GM18502 (cell line): ENCODE measurements around the gene RGSL1.
A peak's percentile ranks its signal among the peaks of the same experiment; 100 is the strongest.
"Not testable (repeated sequence)": the region's sequence is repeated elsewhere in the genome, so short reads cannot be mapped to it uniquely, and the experiment has no call there.

ENCODE experiments used
- ATAC-seq: cut with Tn5 transposase; IDR thresholded peaks from one replicate; pipeline ENCODE4 v1.9.1; 2021; ENCODE audit warnings: mild to moderate bottlenecking; ENCODE audit not compliant: unreplicated experiment, poor library complexity

Gene RGSL1

DNA sequence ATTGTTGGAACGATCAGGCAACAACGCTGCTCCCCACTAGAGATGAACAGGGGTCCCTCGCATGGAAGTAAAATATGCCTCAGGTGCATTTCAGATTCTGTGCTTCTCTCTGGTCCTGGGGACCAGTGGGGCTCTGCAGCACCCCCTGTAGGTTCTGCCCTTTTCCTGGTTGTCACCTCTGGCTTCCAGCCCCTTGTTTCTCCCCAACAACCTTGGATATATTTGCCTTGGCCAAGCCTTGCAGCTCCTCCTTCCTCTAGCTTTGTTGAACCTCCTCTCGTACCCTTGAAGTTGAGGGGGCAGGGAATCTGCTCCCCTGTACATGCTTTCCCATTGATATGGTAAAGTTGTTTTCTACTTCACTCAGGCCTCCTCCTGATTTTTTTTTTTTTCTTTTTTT, 5.4 kb upstream of the RGSL1 start:
- ATAC-seq: no peak

DNA sequence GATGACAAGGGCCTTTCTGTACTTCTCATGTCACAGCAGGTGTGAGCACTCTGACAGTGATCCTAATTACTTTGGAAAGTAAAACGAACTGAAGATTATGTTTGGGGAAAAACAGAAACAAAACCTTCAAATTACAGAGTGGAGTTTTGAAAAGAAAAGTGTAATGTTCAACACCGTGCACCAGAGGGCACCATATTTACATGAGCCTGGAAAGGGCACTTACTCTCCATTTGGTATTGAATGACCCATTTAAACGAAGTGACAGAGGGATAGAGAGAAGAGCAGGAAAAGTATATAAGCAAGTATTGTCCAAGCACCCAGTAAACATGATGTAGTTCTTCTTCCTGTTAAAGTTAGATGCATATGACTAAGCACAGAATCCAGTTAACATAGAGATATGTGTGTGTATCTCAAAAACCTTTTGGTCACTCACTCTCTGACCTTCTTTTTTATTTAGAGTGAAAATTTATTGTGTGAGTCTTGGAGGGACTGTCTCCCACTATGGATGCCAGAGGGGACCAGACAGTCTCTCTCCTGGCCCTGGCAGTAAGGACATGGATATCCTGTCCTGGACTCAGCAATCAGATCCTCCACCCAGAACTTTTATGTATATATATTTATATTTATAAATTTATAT, 3.8 kb upstream of the RGSL1 start:
- ATAC-seq: peak; percentile 62

DNA sequence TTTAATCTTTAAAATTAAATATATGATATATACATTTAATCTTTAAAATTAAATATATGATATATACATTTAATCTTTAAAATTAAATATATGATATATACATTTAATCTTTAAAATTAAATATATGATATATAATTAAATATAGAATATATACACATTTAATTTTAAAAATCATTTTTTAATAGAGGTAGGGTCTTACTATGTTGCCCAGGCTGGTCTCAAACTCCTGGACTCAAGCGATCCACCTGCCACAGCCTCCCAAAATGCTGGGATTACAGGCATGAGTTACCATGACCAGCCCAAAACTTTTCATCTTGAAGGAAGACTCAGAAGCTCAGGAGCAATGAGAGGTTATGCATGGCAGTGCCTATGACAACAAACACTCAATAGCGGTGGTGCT, 2.8 kb upstream of the RGSL1 start:
- not testable (repeated sequence) for ATAC-seq

GRCh38 chr1:182447660-182448059, 2.3 kb upstream of the RGSL1 start:
- ATAC-seq: no peak

DNA sequence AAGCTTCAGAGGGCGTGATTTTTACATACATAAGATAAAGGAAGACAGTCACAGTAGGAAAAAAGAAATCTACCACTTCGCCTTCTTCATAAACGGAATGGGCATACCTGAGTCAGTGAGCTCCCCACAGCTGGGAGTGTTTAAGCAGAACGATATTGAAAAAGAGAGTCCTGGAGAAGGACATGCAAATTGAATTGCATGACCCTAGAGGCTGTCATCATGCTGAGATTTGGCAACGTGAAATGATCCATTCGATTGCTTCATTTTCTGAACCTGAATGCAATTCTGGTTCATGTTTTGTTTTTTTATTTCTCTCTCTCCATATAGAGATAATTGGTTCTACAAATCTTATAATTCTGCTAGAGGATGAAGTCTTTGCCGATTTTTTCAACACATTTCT, 3.7 kb downstream of the RGSL1 start:
- ATAC-seq: no peak

DNA sequence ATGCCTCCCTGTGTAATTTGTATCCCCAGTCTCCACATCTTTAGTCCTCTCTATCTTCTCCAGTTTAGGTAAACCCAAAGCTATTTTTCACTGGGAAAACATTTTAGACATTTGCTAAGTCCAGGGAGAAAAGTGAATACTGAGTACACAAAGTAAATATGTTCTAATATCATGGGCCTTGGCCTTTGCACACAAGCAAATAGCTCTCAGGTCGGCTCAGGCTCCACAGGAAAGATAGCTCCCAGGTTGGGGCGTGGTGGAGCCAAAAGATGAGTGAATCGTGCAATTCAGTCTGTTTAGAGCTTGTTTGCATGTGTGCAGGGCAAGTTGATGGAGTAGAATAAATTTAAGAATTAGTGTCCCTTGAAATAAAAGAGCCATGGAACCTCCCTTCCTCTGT, 7.9 kb downstream of the RGSL1 start:
- ATAC-seq: no peak

- ATAC-seq: no peak
Observed at GRCh38 chr1:182459949-182460348, 10.0 kb downstream of the RGSL1 start.

- no peak for ATAC-seq
Observed at GRCh38 chr1:182460550-182460951, 10.6 kb downstream of the RGSL1 start.

DNA sequence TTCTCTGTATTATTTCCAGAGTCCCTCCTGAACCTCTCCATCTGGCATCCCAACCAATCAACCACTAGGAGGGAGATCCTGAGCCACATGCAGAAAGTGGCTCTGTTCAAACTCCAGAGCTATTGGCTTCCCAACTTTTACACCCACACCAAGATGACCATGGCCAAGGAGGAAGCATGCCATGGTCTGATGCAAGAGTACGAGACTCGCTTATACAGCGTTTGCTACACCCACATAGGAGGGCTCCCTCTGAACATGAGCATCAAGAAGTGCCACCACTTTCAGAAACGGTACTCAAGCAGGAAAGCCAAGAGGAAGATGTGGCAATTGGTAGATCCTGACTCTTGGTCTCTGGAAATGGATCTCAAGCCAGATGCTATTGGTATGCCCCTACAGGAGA, 23.6 kb downstream of the RGSL1 start:
- ATAC-seq: no peak

- ATAC-seq: no peak
Observed at GRCh38 chr1:182476625-182477024, 26.7 kb downstream of the RGSL1 start.

- ATAC-seq: no peak
Observed at GRCh38 chr1:182478238-182478637, 28.3 kb downstream of the RGSL1 start.

GRCh38 chr1:182484067-182484466, 34.1 kb downstream of the RGSL1 start:
- ATAC-seq: peak; percentile 22

- peak; percentile 88 for ATAC-seq
Observed at GRCh38 chr1:182484531-182485257, 34.7 kb downstream of the RGSL1 start.

DNA sequence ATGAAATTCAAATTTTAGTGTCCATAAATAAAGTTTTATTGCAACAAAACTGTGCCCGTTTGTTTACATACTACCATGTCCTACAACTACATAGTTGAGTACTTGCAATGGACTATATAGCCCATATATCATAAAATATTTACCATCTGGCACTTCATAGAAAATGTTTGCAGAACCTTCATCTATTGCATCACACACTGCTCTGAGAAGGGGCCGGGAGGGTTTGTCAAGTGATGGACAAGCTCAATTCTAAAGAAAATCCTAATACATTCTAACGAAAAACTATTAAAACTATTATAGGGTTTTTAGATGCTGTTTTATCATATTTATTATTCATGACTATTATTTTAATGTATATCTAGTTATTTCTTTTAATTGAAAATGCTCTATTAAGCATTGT, 35.9 kb downstream of the RGSL1 start:
- ATAC-seq: no peak

DNA sequence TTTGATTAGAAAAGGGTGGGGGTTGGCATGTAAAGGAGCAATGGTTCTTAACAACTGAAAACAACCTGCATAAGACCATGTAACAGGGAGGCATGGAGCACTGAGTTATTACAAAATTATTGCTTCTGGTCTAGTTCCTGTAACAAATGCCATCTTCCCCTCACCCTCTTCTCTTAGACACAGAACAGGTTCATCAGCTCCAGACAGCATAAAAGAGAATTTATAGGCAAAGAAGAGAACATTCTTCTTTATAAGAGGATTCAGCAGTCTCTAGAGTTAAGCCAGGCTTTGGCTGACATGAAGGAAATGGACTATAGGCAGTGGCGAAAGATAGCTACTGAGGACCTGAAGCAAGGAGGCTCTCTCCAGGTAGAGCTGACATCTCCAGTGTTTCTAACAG, 38.9 kb downstream of the RGSL1 start:
- no peak for ATAC-seq

- no peak for ATAC-seq
Observed at GRCh38 chr1:182493063-182493462, 43.1 kb downstream of the RGSL1 start.

- ATAC-seq: no peak
Observed at GRCh38 chr1:182495002-182495401, 45.1 kb downstream of the RGSL1 start.

- ATAC-seq: no peak
Observed at GRCh38 chr1:182495693-182496092, 45.7 kb downstream of the RGSL1 start.

GRCh38 chr1:182507685-182508084, 57.7 kb downstream of the RGSL1 start:
- no peak for ATAC-seq

GRCh38 chr1:182515556-182515955, 65.6 kb downstream of the RGSL1 start:
- no peak for ATAC-seq

DNA sequence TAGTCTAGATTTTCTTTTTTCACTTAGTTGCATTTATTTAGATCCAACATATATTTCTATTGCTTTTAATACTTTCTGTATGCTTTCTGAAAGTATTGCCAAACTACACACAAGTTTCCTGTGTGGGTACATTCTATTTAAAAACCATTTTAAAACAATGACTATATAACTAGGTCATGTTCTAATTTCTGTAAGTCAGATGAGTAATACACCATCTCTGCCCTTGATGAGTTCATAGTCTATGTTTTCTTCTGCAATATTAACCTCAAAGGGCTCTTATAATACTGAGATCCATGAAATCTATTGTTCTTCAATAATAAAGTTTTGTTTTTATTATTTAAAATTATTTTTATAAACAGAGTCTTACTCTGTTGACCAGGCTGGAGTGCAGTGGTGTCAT, 70.8 kb downstream of the RGSL1 start:
- ATAC-seq: no peak

- no peak for ATAC-seq
Observed at GRCh38 chr1:182525342-182525741, 75.4 kb downstream of the RGSL1 start.
